SK-N-SH (cell line): ENCODE results near the gene LEKR1. TPM values are rescaled to one million over a fixed set of nuclear protein-coding genes. Genes with fewer than 3 reads are reported as not detected.

Source experiments
- CTCF ChIA-PET: fragments of 300-600, 350-600 bp; formaldehyde crosslinking; extraction: SDS; loops from one replicate; lab custom pipeline; 2021; lab: Yijun Ruan, JAX
- POLR2A ChIA-PET: fragments of 350-600 bp; sonication (Branson Sonifier 250); formaldehyde crosslinking; extraction: SDS; loops from one replicate; lab custom pipeline; 2020; ENCODE audit warnings: antibody characterized with exemption, inconsistent platforms; lab: Yijun Ruan, JAX
- DNase-seq: peaks from one replicate; pipeline ENCODE4 v3.0.0; 2012
- H2AFZ ChIP-seq: fragments of 200-600 bp; sonication (generic); 2 replicates; pipeline ENCODE4 v1.8.1; 2016; ENCODE audit warnings: antibody characterized with exemption, mild to moderate bottlenecking, low read depth
- H3F3A ChIP-seq: fragments of 200-600 bp; sonication (generic); replicated peaks from 2 replicates; pipeline ENCODE3; 2016; ENCODE audit warnings: antibody characterized with exemption, mild to moderate bottlenecking; ENCODE audit not compliant: insufficient read depth
- H3K27ac ChIP-seq, 2 experiments: fragments of 200-500 bp in 1 of 2; fragments of 200-600 bp in 1 of 2; sonication (Bioruptor generic) in 1 of 2; sonication (generic), shearing (Covaris generic) in 1 of 2; 2 replicates each; pipeline versions ENCODE4 v1.5.1 to v1.6.1; 2014 to 2016; ENCODE audit warnings: low read depth in 2 of 2, inconsistent platforms in 1 of 2, low read length in 1 of 2, mild to moderate bottlenecking in 1 of 2, mixed read lengths in 1 of 2
- H3K27me3 ChIP-seq: fragments of 200-600 bp; sonication (generic), shearing (Covaris generic); 2 replicates; pipeline ENCODE4 v1.6.1; 2016; ENCODE audit warnings: mixed run types; ENCODE audit not compliant: insufficient read depth
- H3K36me3 ChIP-seq, 2 experiments: fragments of 200-500 bp in 1 of 2; fragments of 200-600 bp in 1 of 2; sonication (Bioruptor generic) in 1 of 2; sonication (generic) in 1 of 2; replicated peaks in 1 of 2; 2 replicates each; pipeline versions ENCODE3 to v1.5.1; 2014 to 2016; ENCODE audit warnings: low read length in 1 of 2, mild to moderate bottlenecking in 1 of 2; ENCODE audit not compliant: insufficient read depth in 2 of 2, control insufficient read depth in 1 of 2
- H3K4me1 ChIP-seq, 2 experiments: fragments of 200-500 bp in 1 of 2; fragments of 200-600 bp in 1 of 2; sonication (Bioruptor generic) in 1 of 2; sonication (generic), shearing (Covaris generic) in 1 of 2; 2 replicates each; pipeline versions ENCODE4 v1.5.1 to v1.6.1; 2014 to 2016; ENCODE audit warnings: low read depth in 1 of 2, low read length in 1 of 2, mixed run types in 1 of 2; ENCODE audit not compliant: insufficient read depth in 2 of 2, control insufficient read depth in 1 of 2
- H3K4me2 ChIP-seq: fragments of 200-600 bp; sonication (generic), shearing (Covaris generic); 2 replicates; pipeline ENCODE4 v1.6.1; 2017; ENCODE audit warnings: mixed run types
- H3K4me3 ChIP-seq, 2 experiments: fragments of 200-500 bp in 1 of 2; fragments of 200-600 bp in 1 of 2; sonication (Bioruptor generic) in 1 of 2; sonication (generic), shearing (Covaris generic) in 1 of 2; 2 replicates each; pipeline versions ENCODE4 v1.5.1 to v1.8.1; 2014 to 2016; ENCODE audit warnings: low read depth in 2 of 2, inconsistent platforms in 1 of 2, low read length in 1 of 2, mild to moderate bottlenecking in 1 of 2, mixed read lengths in 1 of 2, moderate library complexity in 1 of 2
- H3K79me2 ChIP-seq: fragments of 200-600 bp; sonication (generic); 2 replicates; pipeline ENCODE4 v1.8.1; 2017; ENCODE audit warnings: mild to moderate bottlenecking; ENCODE audit not compliant: insufficient read depth
- H3K9ac ChIP-seq: fragments of 200-600 bp; sonication (generic); 2 replicates; pipeline ENCODE4 v1.6.1; 2017; ENCODE audit warnings: mixed run types
- H3K9me2 ChIP-seq: fragments of 200-600 bp; sonication (generic); 2 replicates; pipeline ENCODE4 v1.6.1; 2017; ENCODE audit warnings: mixed run types
- H3K9me3 ChIP-seq: fragments of 200-600 bp; sonication (generic); 2 replicates; pipeline ENCODE4 v1.6.1; 2017; ENCODE audit warnings: mixed run types, mild to moderate bottlenecking, moderate library complexity
- H4K20me1 ChIP-seq: fragments of 200-600 bp; sonication (generic); 2 replicates; pipeline ENCODE4 v1.6.1; 2017; ENCODE audit warnings: mild to moderate bottlenecking, mixed run types; ENCODE audit not compliant: insufficient read depth
- CHD2 ChIP-seq: fragments of 150-350 bp; IDR thresholded peaks from 2 replicates; pipeline ENCODE4 v1.6.1; 2018; ENCODE audit warnings: low read length; ENCODE audit not compliant: partially characterized antibody
- CTCF ChIP-seq: fragments of 200-600 bp; sonication (generic); IDR thresholded peaks from 2 replicates; pipeline ENCODE4 v1.6.1; 2017; ENCODE audit warnings: antibody characterized with exemption, mild to moderate bottlenecking, moderate library complexity
- ELF1 ChIP-seq: IDR thresholded peaks from 2 replicates; pipeline ENCODE4 v1.4.0; 2012
- GATA2 ChIP-seq: sonication (generic); formaldehyde crosslinking; IDR thresholded peaks from 2 replicates; pipeline ENCODE4 v1.5.0; 2020; ENCODE audit warnings: mild to moderate bottlenecking, missing genetic modification reagents
- MEF2A ChIP-seq: IDR thresholded peaks from 2 replicates; pipeline ENCODE4 v1.4.0; 2012; ENCODE audit warnings: low read depth, borderline replicate concordance
- NRF1 ChIP-seq: IDR thresholded peaks from 2 replicates; pipeline ENCODE4 v1.6.1; 2012; ENCODE audit warnings: low read depth, mild to moderate bottlenecking, low read length
- PBX3 ChIP-seq: IDR thresholded peaks from 2 replicates; pipeline ENCODE4; 2012
- POLR2AphosphoS5 ChIP-seq: IDR thresholded peaks from 2 replicates; pipeline ENCODE4 v1.6.1; 2012; ENCODE audit warnings: low read depth, low read length
- RAD21 ChIP-seq: IDR thresholded peaks from 2 replicates; pipeline ENCODE4 v1.6.1; 2012; ENCODE audit warnings: mild to moderate bottlenecking, low read length
- REST ChIP-seq: IDR thresholded peaks from 2 replicates; pipeline ENCODE4 v1.6.1; 2012; ENCODE audit warnings: mild to moderate bottlenecking, low read depth, low read length, moderate library complexity
- RFX5 ChIP-seq: IDR thresholded peaks from 2 replicates; pipeline ENCODE4 v1.6.1; 2012; ENCODE audit warnings: mild to moderate bottlenecking, improper control_type of control experiment, low read length
- RXRA ChIP-seq: IDR thresholded peaks from 2 replicates; pipeline ENCODE4 v1.4.0; 2012; ENCODE audit warnings: low read depth, mild to moderate bottlenecking, borderline replicate concordance
- SIN3A ChIP-seq: IDR thresholded peaks from 2 replicates; pipeline ENCODE4 v1.6.1; 2012; ENCODE audit warnings: low read depth, mild to moderate bottlenecking, low read length, moderate library complexity, borderline replicate concordance
- SMC3 ChIP-seq: IDR thresholded peaks from 2 replicates; pipeline ENCODE4 v1.6.1; 2012; ENCODE audit warnings: low read depth, low read length, improper control_type of control experiment
- TAF1 ChIP-seq: IDR thresholded peaks from 2 replicates; pipeline ENCODE4 v1.6.1; 2012; ENCODE audit warnings: low read depth, mild to moderate bottlenecking, low read length, moderate library complexity, borderline replicate concordance
- USF1 ChIP-seq: IDR thresholded peaks from 2 replicates; pipeline ENCODE4 v1.4.0; 2012; ENCODE audit warnings: low read depth, borderline replicate concordance
- WGBS: methylation state at CpG from one replicate; pipeline ENCODE4 v1.1.6; 2017; ENCODE audit warnings: low lambda C conversion rate; 5-methylcytosine and 5-hydroxymethylcytosine counted together
- polyA plus RNA-seq, 3 experiments: library from polyadenylated mRNA; depleted of rRNA; stranded (reverse); fragments of >200 nt; gene quantifications; 2 replicates each; pipeline ENCODE4 v1.2.3, GENCODE V29; 2012

Gene LEKR1
- polyA plus RNA-seq, 1 of the 3 experiments (the other 2 are of a cell fraction), result 0.30 TPM

- no peak overlapping the region for H2AFZ ChIP-seq
- H3K79me2 ChIP-seq, result no peaks in the 10 kb centered on the region
- CTCF ChIA-PET, result interaction anchor here (0.9 to 1.0 kb wide), 2 partner anchors 38 to 214 kb away, joined by 3 read pairs; no protein-coding TSS in a partner anchor
- no peaks in the 10 kb centered on the region for H3K9me2 ChIP-seq
- DNase-seq, result no peak
- no peaks in the 10 kb centered on the region for H3K27me3 ChIP-seq
- no peak overlapping the region for H3K4me3 ChIP-seq
- no peaks in the 10 kb centered on the region; a peak in 2 of 4 replicates for H3K4me1 ChIP-seq
- no peaks in the 10 kb centered on the region for H4K20me1 ChIP-seq
- H3K36me3 ChIP-seq, result no peaks in the 10 kb centered on the region
- H3K4me2 ChIP-seq, result no peak overlapping the region
- TF ChIP-seq POLR2AphosphoS5 (no peak), SMC3 (no peak), USF1 (no peak)
- TF ChIP-seq, all 33 proteins: peak for 0
- no peak overlapping the region for H3K9ac ChIP-seq
- peaks cover 2% of the 10 kb centered on the region for H3K9me3 ChIP-seq
- no peak overlapping the region for H3K27ac ChIP-seq
- WGBS, result 79% methylated on average over 1 of the region's 1 CpG
- no peaks in the 10 kb centered on the region for H3F3A ChIP-seq
- POLR2A ChIA-PET, result no interaction called here
Measured at GRCh38 chr3:156867174-156867573, 41.0 kb downstream of the LEKR1 start.

- H3K4me2 ChIP-seq, result no peak overlapping the region
- H3K4me3 ChIP-seq, result no peak overlapping the region
- H4K20me1 ChIP-seq, result no peaks in the 10 kb centered on the region
- DNase-seq, result no peak
- no peaks in the 10 kb centered on the region for H3K36me3 ChIP-seq
- no peak overlapping the region for H2AFZ ChIP-seq
- 64% methylated on average over 3 of the region's 3 CpGs for WGBS
- H3F3A ChIP-seq, result no peaks in the 10 kb centered on the region
- H3K4me1 ChIP-seq, result no peaks in the 10 kb centered on the region; a peak in 2 of 4 replicates
- H3K9me2 ChIP-seq, result no peaks in the 10 kb centered on the region
- ChIA-PET POLR2A (no interaction called here), CTCF (interaction anchor here (1.0 kb wide), 1 partner anchor 213 kb away, joined by 3 read pairs; no protein-coding TSS in a partner anchor)
- no peaks in the 10 kb centered on the region for H3K27me3 ChIP-seq
- no peak overlapping the region for H3K9ac ChIP-seq
- TF ChIP-seq PBX3, result no peak
- TF ChIP-seq SIN3A, result no peak
- TF ChIP-seq NRF1, result no peak
- no peak for TF ChIP-seq RXRA
- TF ChIP-seq, all 33 proteins: peak for 0
- Histone ChIP-seq H3K27ac (no peak overlapping the region), H3K9me3 (peaks cover 5% of the 10 kb centered on the region), H3K79me2 (no peaks in the 10 kb centered on the region)
Measured at GRCh38 chr3:156867920-156868319, 41.8 kb downstream of the LEKR1 start.

- no peak overlapping the region for H3K4me3 ChIP-seq
- no peak overlapping the region for H3K4me2 ChIP-seq
- no peak overlapping the region for H2AFZ ChIP-seq
- H3K36me3 ChIP-seq, result peaks cover 0 to 5% of the 10 kb centered on the region in 2 experiments
- no peaks in the 10 kb centered on the region for H3K4me1 ChIP-seq
- ChIA-PET POLR2A (no interaction called here), CTCF (no interaction called here)
- WGBS, result 26% methylated on average over 1 of the region's 1 CpG
- H3K27me3 ChIP-seq, result no peaks in the 10 kb centered on the region
- H3K27ac ChIP-seq, result no peak overlapping the region
- no peak for DNase-seq
- H3K9me3 ChIP-seq, result peaks cover 21% of the 10 kb centered on the region
- no peaks in the 10 kb centered on the region for H3K79me2 ChIP-seq
- H3F3A ChIP-seq, result no peaks in the 10 kb centered on the region
- no peaks in the 10 kb centered on the region for H3K9me2 ChIP-seq
- no peaks in the 10 kb centered on the region for H4K20me1 ChIP-seq
- H3K9ac ChIP-seq, result no peak overlapping the region
- no peak for TF ChIP-seq ELF1
- no peak for TF ChIP-seq REST
- no peak for TF ChIP-seq RFX5
- no peak for TF ChIP-seq CHD2
- TF ChIP-seq TAF1, result no peak
- TF ChIP-seq GATA2 (CRISPR knock-in tag), result no peak
- no peak for TF ChIP-seq POLR2AphosphoS5
- no peak for TF ChIP-seq CTCF
- no peak for TF ChIP-seq MEF2A
- TF ChIP-seq RAD21, result no peak
Measured at GRCh38 chr3:156873906-156874305, 47.8 kb downstream of the LEKR1 start.
